Measurements from ENCODE around the gene CCBE1. TPM values are rescaled to one million over a fixed set of nuclear protein-coding genes. Genes with fewer than 3 reads are reported as not detected.

The CCBE1 gene
- total and polyA plus RNA-seq, 2 donors (not counting 1 experiment from before 2014, with no cell fraction given), result 122 TPM

DNA sequence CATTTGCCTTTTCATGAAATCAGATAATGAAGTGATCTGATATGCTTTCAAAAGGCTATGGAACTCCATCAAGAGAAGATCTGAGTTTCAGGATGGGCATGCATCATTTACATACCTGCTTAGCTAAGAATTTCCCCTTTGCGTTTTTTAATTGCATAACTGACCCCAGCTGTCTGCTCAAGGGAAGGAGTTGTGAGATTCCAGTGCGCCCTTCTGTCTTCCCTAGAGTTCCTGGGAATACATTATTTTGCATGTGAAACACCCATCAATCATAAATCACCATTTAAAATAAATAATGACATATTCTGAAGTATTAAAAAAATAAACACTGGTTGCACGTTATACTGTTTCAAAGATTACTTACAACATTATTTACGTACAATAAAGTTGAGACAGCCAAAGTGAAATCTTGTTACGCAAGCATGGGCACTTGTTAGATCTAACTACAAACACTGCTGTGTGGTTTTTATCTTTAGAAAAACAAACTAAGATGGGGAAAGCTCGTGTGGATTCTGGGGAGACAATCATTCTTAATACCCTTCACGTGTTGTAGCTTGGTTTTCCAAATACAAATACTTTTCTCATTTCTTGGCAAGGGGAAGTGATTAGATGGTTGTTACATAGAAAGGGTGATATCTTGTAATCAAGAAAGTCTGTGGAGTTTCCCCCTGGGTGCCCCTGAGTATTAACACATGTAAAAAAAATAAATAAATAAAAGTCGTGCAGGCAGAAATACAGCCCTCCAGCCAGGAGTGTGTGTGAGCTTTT is 212.5 kb downstream of the CCBE1 start:
- TF ChIP-seq EZH2 (IDR thresholded peaks at IDR 0.05; ENCODE audit: low read length, missing control alignments), result no peak
- TF ChIP-seq, protein P1, sequence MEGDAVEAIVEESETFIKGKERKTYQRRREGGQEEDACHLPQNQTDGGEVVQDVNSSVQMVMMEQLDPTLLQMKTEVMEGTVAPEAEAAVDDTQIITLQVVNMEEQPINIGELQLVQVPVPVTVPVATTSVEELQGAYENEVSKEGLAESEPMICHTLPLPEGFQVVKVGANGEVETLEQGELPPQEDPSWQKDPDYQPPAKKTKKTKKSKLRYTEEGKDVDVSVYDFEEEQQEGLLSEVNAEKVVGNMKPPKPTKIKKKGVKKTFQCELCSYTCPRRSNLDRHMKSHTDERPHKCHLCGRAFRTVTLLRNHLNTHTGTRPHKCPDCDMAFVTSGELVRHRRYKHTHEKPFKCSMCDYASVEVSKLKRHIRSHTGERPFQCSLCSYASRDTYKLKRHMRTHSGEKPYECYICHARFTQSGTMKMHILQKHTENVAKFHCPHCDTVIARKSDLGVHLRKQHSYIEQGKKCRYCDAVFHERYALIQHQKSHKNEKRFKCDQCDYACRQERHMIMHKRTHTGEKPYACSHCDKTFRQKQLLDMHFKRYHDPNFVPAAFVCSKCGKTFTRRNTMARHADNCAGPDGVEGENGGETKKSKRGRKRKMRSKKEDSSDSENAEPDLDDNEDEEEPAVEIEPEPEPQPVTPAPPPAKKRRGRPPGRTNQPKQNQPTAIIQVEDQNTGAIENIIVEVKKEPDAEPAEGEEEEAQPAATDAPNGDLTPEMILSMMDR (conservative IDR thresholded peaks at IDR 0.05 in 1 of 2, IDR thresholded peaks at IDR 0.05 in 1 of 2; ENCODE audit: low read depth in 1 of 2, low read length in 2 of 2), result no peak
- H4K20me1 ChIP-seq (ENCODE audit: control insufficient read depth, extremely low read depth, insufficient read depth, low read length), result no peaks in the 10 kb centered on the region
- peaks cover 31% of the 10 kb centered on the region for H3K79me2 ChIP-seq (ENCODE audit: control insufficient read depth, insufficient read depth, low read length)
- no peak overlapping the region for H3K4me3 ChIP-seq (replicated peaks in 1 of 4; ENCODE audit: control extremely low read depth in 1 of 4, insufficient read depth in 1 of 4, low read depth in 3 of 4, low read length in 4 of 4)
- peak overlapping the region; percentile 34 for H3K27ac ChIP-seq (ENCODE audit: insufficient read depth, low read length)
- H3K27me3 ChIP-seq (ENCODE audit: control insufficient read depth, insufficient read depth, low read length), result no peaks in the 10 kb centered on the region
- H3K36me3 ChIP-seq (ENCODE audit: control insufficient read depth, insufficient read depth, low read length), result no peaks in the 10 kb centered on the region
- H2AFZ ChIP-seq (ENCODE audit: low read length), result no peak overlapping the region
- no peaks in the 10 kb centered on the region for H3K9me3 ChIP-seq (ENCODE audit: control insufficient read depth, insufficient read depth, low read depth, low read length)
- peak overlapping the region; percentile 52 for H3K4me2 ChIP-seq (ENCODE audit: extremely low read depth, insufficient read depth, low read length)
- DNase-seq (ENCODE audit: low read depth in 2 of 2), result peak; percentile 57 to 99
- H3K4me1 ChIP-seq (ENCODE audit: control insufficient read depth, extremely low read depth, insufficient read depth, low read length), result no peaks in the 10 kb centered on the region
- no peak overlapping the region for H3K9ac ChIP-seq (ENCODE audit: insufficient read depth, low read length)

DNA sequence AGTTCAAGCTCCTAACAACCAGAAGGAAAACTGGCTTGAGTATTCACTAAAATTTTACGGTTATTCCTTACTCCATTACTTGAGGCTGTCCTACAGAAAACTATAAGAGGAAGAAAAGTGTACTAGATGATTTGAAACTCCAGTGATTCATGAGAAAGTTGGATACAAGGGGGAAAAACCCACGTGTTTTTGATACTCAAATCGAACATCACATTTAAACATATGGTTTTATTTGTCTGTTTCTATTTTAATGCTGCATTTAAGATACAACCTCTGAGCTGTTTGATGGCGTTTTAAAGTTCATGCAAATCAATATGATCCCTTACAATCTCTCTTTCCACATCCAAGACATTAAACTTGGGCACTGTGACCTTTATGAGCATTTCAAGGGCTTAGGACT is 213.1 kb downstream of the CCBE1 start:
- no peak overlapping the region for H2AFZ ChIP-seq (ENCODE audit: low read length)
- peak overlapping the region; percentile 34 for H3K27ac ChIP-seq (ENCODE audit: insufficient read depth, low read length)
- no peaks in the 10 kb centered on the region for H4K20me1 ChIP-seq (ENCODE audit: control insufficient read depth, extremely low read depth, insufficient read depth, low read length)
- H3K4me2 ChIP-seq (ENCODE audit: extremely low read depth, insufficient read depth, low read length), result peak overlapping the region; percentile 52
- peaks cover 29% of the 10 kb centered on the region for H3K79me2 ChIP-seq (ENCODE audit: control insufficient read depth, insufficient read depth, low read length)
- no peaks in the 10 kb centered on the region for H3K36me3 ChIP-seq (ENCODE audit: control insufficient read depth, insufficient read depth, low read length)
- no peak for TF ChIP-seq EZH2 (IDR thresholded peaks at IDR 0.05; ENCODE audit: low read length, missing control alignments)
- TF ChIP-seq, protein P1 (conservative IDR thresholded peaks at IDR 0.05 in 1 of 2, IDR thresholded peaks at IDR 0.05 in 1 of 2; ENCODE audit: low read depth in 1 of 2, low read length in 2 of 2), result no peak
- no peaks in the 10 kb centered on the region for H3K9me3 ChIP-seq (ENCODE audit: control insufficient read depth, insufficient read depth, low read depth, low read length)
- no peaks in the 10 kb centered on the region for H3K27me3 ChIP-seq (ENCODE audit: control insufficient read depth, insufficient read depth, low read length)
- peak in 1 of 2 donors; percentile 40 for DNase-seq (ENCODE audit: low read depth in 2 of 2)
- no peak overlapping the region for H3K4me3 ChIP-seq (replicated peaks in 1 of 4; ENCODE audit: control extremely low read depth in 1 of 4, insufficient read depth in 1 of 4, low read depth in 3 of 4, low read length in 4 of 4)
- peaks cover under 1% of the 10 kb centered on the region for H3K4me1 ChIP-seq (ENCODE audit: control insufficient read depth, extremely low read depth, insufficient read depth, low read length)
- H3K9ac ChIP-seq (ENCODE audit: insufficient read depth, low read length), result no peak overlapping the region

DNA sequence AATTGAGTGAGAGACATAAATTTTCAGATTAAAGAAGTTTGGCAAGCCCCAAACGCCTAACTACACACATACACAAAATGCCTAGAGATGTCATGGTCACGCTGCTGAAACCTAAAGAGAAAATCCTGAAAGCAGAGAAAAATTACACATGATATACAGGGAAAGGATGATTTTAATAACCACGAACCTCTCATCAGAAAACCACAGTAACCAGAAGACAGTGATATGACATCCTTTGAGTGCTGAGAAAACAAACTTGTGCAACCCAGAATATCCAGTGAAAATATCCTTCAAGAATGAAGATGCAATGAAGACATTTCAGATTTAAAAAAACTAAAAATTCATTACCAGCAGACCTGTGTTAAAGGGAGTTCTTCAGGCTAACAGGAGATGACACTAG is 215.8 kb downstream of the CCBE1 start:
- no peak for DNase-seq (ENCODE audit: low read depth in 2 of 2)
- Histone ChIP-seq H3K4me2 (ENCODE audit: extremely low read depth, insufficient read depth, low read length) (no peak overlapping the region), H3K9ac (ENCODE audit: insufficient read depth, low read length) (no peak overlapping the region), H3K4me3 (replicated peaks in 1 of 4; ENCODE audit: control extremely low read depth in 1 of 4, insufficient read depth in 1 of 4, low read depth in 3 of 4, low read length in 4 of 4) (no peak overlapping the region), H4K20me1 (ENCODE audit: control insufficient read depth, extremely low read depth, insufficient read depth, low read length) (peaks cover 1% of the 10 kb centered on the region), H3K27me3 (ENCODE audit: control insufficient read depth, insufficient read depth, low read length) (no peaks in the 10 kb centered on the region), H2AFZ (ENCODE audit: low read length) (no peak overlapping the region), H3K79me2 (ENCODE audit: control insufficient read depth, insufficient read depth, low read length) (peaks cover 18% of the 10 kb centered on the region), H3K27ac (ENCODE audit: insufficient read depth, low read length) (no peak overlapping the region), H3K4me1 (ENCODE audit: control insufficient read depth, extremely low read depth, insufficient read depth, low read length) (peaks cover 4% of the 10 kb centered on the region), H3K36me3 (ENCODE audit: control insufficient read depth, insufficient read depth, low read length) (no peaks in the 10 kb centered on the region), H3K9me3 (ENCODE audit: control insufficient read depth, insufficient read depth, low read depth, low read length) (no peaks in the 10 kb centered on the region)
- TF ChIP-seq, protein P1 (conservative IDR thresholded peaks at IDR 0.05 in 1 of 2, IDR thresholded peaks at IDR 0.05 in 1 of 2; ENCODE audit: low read depth in 1 of 2, low read length in 2 of 2), result no peak
- no peak for TF ChIP-seq EZH2 (IDR thresholded peaks at IDR 0.05; ENCODE audit: low read length, missing control alignments)
